ENCODE data around the gene S100Z.

The S100Z gene

GRCh38 chr5:76954383-76954763 lies 104.6 kb downstream of the S100Z start:
- no peak for DNase-seq

- DNase-seq, result no peak
Measured at GRCh38 chr5:76956033-76956432, 106.2 kb downstream of the S100Z start.

- DNase-seq, result no peak
Measured at GRCh38 chr5:76958991-76959767, 109.4 kb downstream of the S100Z start.

GRCh38 chr5:76960004-76960625 lies 110.3 kb downstream of the S100Z start:
- no peak for DNase-seq

GRCh38 chr5:76964060-76964459 lies 114.2 kb downstream of the S100Z start:
- no peak for DNase-seq
